ENCODE measurements around the gene RYR1.
"Not testable (repeated sequence)": the region's sequence is repeated elsewhere in the genome, so short reads cannot be mapped to it uniquely, and the experiment has no call there.

The RYR1 gene

GRCh38 chr19:38616265-38616664 lies 182.8 kb downstream of the RYR1 start:
- DNase-seq (ENCODE audit: low read depth, low spot score), result no peak

- no peak for DNase-seq (ENCODE audit: low read depth, low spot score)
Measured at GRCh38 chr19:38617283-38617763, 183.8 kb downstream of the RYR1 start.

GRCh38 chr19:38617764-38618589 lies 184.5 kb downstream of the RYR1 start, which contains the start of gene MAP4K1:
Gene MAP4K1 (minus strand): TSS chr19:38617953. CDS start chr19:38617895, 58 bp downstream.
- DNase-seq (ENCODE audit: low read depth, low spot score), result peak; percentile 38

- peak; percentile 92 for DNase-seq (ENCODE audit: low read depth, low spot score)
Measured at GRCh38 chr19:38618590-38619360, 185.3 kb downstream of the RYR1 start, which contains the start of gene EIF3K. Gene EIF3K (plus strand): TSS chr19:38619188. CDS start chr19:38619269, 81 bp downstream.

GRCh38 chr19:38619361-38620174 lies 186.1 kb downstream of the RYR1 start:
- no peak for DNase-seq (ENCODE audit: low read depth, low spot score)

GRCh38 chr19:38624822-38625221 lies 191.3 kb downstream of the RYR1 start:
- DNase-seq (ENCODE audit: low read depth, low spot score), result no peak

- DNase-seq (ENCODE audit: low read depth, low spot score), result no peak
Measured at GRCh38 chr19:38626401-38626800, 192.9 kb downstream of the RYR1 start.

GRCh38 chr19:38629568-38629967 lies 196.1 kb downstream of the RYR1 start:
- DNase-seq (ENCODE audit: low read depth, low spot score), result no peak

GRCh38 chr19:38631301-38631700 lies 197.8 kb downstream of the RYR1 start:
- not testable (repeated sequence) for DNase-seq (ENCODE audit: low read depth, low spot score)

GRCh38 chr19:38631811-38632475 lies 198.5 kb downstream of the RYR1 start:
- not testable (repeated sequence) for DNase-seq (ENCODE audit: low read depth, low spot score)

GRCh38 chr19:38632476-38633213 lies 199.2 kb downstream of the RYR1 start:
- DNase-seq (ENCODE audit: low read depth, low spot score), result no peak

- DNase-seq (ENCODE audit: low read depth, low spot score), result no peak
Measured at GRCh38 chr19:38634757-38635482, 201.4 kb downstream of the RYR1 start.

GRCh38 chr19:38635483-38636399 lies 202.2 kb downstream of the RYR1 start:
- no peak for DNase-seq (ENCODE audit: low read depth, low spot score)
